Upper lobe of left lung (tissue), 4 donors: ENCODE data around the gene CCDC33.

Experiments used
- CTCF ChIP-seq, 6 experiments: fragments of 450-650 bp in 4 of 6; fragments of 200-600 bp in 2 of 6; sonication (generic) in 2 of 6; IDR thresholded peaks; one replicate each; pipeline ENCODE4 v1.5.1; 2016 to 2019; ENCODE audit warnings: antibody characterized with exemption in 6 of 6
- EP300 ChIP-seq, 4 donors: sonication (generic); formaldehyde crosslinking; IDR thresholded peaks; one replicate each; pipeline ENCODE4 v1.5.1; 2017; ENCODE audit warnings: antibody characterized with exemption in 4 of 4, control low read depth in 2 of 4
- POLR2A ChIP-seq, 4 donors: fragments of 450-650 bp; IDR thresholded peaks; one replicate each; pipeline ENCODE4 v1.5.1; 2016 to 2017; ENCODE audit warnings: antibody characterized with exemption in 4 of 4, mild to moderate bottlenecking in 2 of 4

DNA sequence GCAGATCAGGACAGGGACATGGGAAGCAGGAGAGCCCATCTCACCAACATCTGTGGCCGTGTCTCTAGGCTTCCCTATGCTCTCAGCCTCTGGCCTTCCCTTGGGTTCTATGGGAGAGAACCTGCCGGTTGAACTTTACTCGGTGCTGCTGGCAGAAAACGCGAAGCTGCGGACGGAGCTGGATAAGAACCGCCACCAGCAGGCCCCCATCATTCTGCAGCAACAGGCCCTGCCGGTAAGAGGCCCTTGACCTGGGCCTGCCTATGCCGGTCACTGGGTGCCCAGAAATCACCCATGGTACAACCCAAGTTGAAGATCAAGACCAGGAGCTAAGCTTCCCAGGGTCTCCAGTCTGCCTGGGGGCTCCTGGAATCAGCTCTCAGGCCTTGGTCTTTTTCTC is 96.5 kb downstream of the CCDC33 start:
- TF ChIP-seq CTCF (IDR thresholded peaks at IDR 0.05) (no peak), POLR2A (IDR thresholded peaks at IDR 0.05) (no peak), EP300 (IDR thresholded peaks at IDR 0.05) (no peak)
